Panc1 (cell line): ENCODE data around the gene EPHX1.

Experiments
- POLR2AphosphoS5 ChIP-seq: IDR thresholded peaks from 2 replicates; pipeline ENCODE4 v1.6.1; 2012; ENCODE audit warnings: mild to moderate bottlenecking, low read depth, low read length, moderate library complexity
- SIN3A ChIP-seq: IDR thresholded peaks from 2 replicates; pipeline ENCODE4 v1.6.1; 2012; ENCODE audit warnings: low read depth, mild to moderate bottlenecking, low read length, moderate library complexity, borderline replicate concordance; ENCODE audit not compliant: insufficient read depth
- TCF7L2 ChIP-seq: IDR thresholded peaks from 2 replicates; pipeline ENCODE4 v1.6.1; 2011; ENCODE audit warnings: mild to moderate bottlenecking, low read depth, low read length, inconsistent platforms
- TF ChIP-seq, protein P1 (sequence below), 2 experiments: IDR thresholded peaks; 2 replicates each; pipeline ENCODE4 v1.6.1; 2011 to 2012; ENCODE audit warnings: low read depth in 2 of 2, control low read depth in 1 of 2, low read length in 1 of 2, mild to moderate bottlenecking in 1 of 2, moderate library complexity in 1 of 2; ENCODE audit not compliant: insufficient read depth in 1 of 2
- TF ChIP-seq, protein P2 (sequence below): fragments of 450-650 bp; IDR thresholded peaks from 2 replicates; pipeline ENCODE4 v1.5.1; 2017; ENCODE audit warnings: mild to moderate bottlenecking

DNA sequence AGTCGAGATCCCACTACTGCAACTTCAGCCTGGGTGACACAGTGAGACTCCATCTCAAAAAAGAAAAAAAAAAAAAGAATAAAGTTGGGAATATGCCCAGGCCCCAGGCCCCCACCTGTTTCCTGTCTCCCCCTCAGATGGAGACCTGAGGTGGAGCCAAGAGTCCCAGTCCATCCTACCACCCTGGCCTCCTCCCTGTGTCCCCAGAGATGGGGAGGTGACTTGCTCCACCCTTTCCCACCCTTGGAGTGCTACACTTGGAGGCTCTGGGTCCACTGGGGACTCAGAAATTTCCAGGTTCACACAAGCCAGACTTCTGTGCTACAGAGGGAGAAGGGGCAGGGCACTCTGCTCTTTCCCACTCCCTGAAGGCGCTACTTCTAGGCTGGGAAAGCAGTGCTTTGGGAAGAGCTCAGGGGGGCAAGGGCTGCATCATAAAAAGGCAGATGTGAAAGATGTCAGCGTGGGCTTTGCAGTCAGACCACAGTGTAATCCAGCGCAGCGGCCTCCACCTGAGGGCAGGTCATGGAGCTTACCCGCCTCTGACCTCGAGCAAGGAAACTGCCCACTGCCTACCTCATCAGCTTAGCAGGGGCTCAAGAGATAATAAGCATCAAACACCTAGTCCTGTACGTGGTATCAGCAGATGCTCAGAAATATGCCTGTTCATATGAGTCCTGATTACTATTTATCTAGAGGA is 58.9 kb downstream of the EPHX1 start:
- TF ChIP-seq POLR2AphosphoS5 (no peak), SIN3A (no peak), TCF7L2 (no peak)
- TF ChIP-seq, protein P1, sequence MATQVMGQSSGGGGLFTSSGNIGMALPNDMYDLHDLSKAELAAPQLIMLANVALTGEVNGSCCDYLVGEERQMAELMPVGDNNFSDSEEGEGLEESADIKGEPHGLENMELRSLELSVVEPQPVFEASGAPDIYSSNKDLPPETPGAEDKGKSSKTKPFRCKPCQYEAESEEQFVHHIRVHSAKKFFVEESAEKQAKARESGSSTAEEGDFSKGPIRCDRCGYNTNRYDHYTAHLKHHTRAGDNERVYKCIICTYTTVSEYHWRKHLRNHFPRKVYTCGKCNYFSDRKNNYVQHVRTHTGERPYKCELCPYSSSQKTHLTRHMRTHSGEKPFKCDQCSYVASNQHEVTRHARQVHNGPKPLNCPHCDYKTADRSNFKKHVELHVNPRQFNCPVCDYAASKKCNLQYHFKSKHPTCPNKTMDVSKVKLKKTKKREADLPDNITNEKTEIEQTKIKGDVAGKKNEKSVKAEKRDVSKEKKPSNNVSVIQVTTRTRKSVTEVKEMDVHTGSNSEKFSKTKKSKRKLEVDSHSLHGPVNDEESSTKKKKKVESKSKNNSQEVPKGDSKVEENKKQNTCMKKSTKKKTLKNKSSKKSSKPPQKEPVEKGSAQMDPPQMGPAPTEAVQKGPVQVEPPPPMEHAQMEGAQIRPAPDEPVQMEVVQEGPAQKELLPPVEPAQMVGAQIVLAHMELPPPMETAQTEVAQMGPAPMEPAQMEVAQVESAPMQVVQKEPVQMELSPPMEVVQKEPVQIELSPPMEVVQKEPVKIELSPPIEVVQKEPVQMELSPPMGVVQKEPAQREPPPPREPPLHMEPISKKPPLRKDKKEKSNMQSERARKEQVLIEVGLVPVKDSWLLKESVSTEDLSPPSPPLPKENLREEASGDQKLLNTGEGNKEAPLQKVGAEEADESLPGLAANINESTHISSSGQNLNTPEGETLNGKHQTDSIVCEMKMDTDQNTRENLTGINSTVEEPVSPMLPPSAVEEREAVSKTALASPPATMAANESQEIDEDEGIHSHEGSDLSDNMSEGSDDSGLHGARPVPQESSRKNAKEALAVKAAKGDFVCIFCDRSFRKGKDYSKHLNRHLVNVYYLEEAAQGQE (IDR thresholded peaks at IDR 0.05; ENCODE audit: insufficient read depth in 1 of 2, low read depth in 2 of 2, low read length in 1 of 2) = no peak
- TF ChIP-seq, protein P2, sequence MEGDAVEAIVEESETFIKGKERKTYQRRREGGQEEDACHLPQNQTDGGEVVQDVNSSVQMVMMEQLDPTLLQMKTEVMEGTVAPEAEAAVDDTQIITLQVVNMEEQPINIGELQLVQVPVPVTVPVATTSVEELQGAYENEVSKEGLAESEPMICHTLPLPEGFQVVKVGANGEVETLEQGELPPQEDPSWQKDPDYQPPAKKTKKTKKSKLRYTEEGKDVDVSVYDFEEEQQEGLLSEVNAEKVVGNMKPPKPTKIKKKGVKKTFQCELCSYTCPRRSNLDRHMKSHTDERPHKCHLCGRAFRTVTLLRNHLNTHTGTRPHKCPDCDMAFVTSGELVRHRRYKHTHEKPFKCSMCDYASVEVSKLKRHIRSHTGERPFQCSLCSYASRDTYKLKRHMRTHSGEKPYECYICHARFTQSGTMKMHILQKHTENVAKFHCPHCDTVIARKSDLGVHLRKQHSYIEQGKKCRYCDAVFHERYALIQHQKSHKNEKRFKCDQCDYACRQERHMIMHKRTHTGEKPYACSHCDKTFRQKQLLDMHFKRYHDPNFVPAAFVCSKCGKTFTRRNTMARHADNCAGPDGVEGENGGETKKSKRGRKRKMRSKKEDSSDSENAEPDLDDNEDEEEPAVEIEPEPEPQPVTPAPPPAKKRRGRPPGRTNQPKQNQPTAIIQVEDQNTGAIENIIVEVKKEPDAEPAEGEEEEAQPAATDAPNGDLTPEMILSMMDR = no peak
